Uterus (tissue), 4 donors: ENCODE data around the gene TRIM15. TPM values are rescaled to one million over a fixed set of nuclear protein-coding genes. Genes with fewer than 3 reads are reported as not detected.

ENCODE experiments used
- DNase-seq, 2 donors: peaks; one replicate each; pipeline ENCODE4 v3.0.0-alpha.2; 2019 to 2020
- H3K27ac ChIP-seq, 2 donors: fragments of 200-600 bp; sonication (generic); 1 replicate in 1 of 2; 2 replicates in 1 of 2; pipeline ENCODE4 v1.5.1; 2016 to 2018
- H3K27me3 ChIP-seq, 2 donors: fragments of 200-600 bp; sonication (generic); one replicate each; pipeline ENCODE4 v1.5.1; 2018 to 2019; ENCODE audit warnings: control low read depth in 1 of 2
- H3K36me3 ChIP-seq, 2 donors: fragments of 200-600 bp; sonication (generic); one replicate each; pipeline ENCODE4 v1.5.1; 2019; ENCODE audit warnings: control low read depth in 1 of 2
- H3K4me1 ChIP-seq, 2 donors: fragments of 200-600 bp; sonication (generic); one replicate each; pipeline ENCODE4 v1.5.1; 2018 to 2019; ENCODE audit warnings: control low read depth in 1 of 2
- H3K4me3 ChIP-seq, 2 donors: fragments of 200-600 bp; sonication (generic); 1 replicate in 1 of 2; 2 replicates in 1 of 2; pipeline ENCODE4 v1.5.1; 2018 to 2019; ENCODE audit warnings: mild to moderate bottlenecking in 1 of 2
- H3K9me3 ChIP-seq, 2 donors: fragments of 200-600 bp; sonication (generic); one replicate each; pipeline ENCODE4 v1.5.1; 2019; ENCODE audit warnings: control low read depth in 1 of 2
- POLR2A ChIP-seq, 2 donors: fragments of 450-650 bp; IDR thresholded peaks; one replicate each; pipeline ENCODE4 v1.6.1; 2016; ENCODE audit warnings: antibody characterized with exemption in 2 of 2, mild to moderate bottlenecking in 1 of 2, moderate library complexity in 1 of 2
- intact Hi-C: fragments of 100-400 bp; cut with DNase I; formaldehyde crosslinking; loops from one replicate; pipeline ENCODE4 v1.15.1; 2023; ENCODE audit warnings: low total_unique reads
- total RNA-seq, 4 donors: library from RNA; depleted of rRNA in 3 of 4; stranded (reverse); fragments of >200 nt in 3 of 4; gene quantifications; one replicate each; pipeline versions ENCODE4 v1.1.0 to v1.2.4, GENCODE V29; 2014 to 2023
- TF ChIP-seq, protein P1 (sequence below), 4 experiments: fragments of 200-600 bp in 2 of 4; fragments of 450-650 bp in 2 of 4; sonication (generic) in 2 of 4; IDR thresholded peaks; one replicate each; pipeline ENCODE4 v1.5.1; 2016 to 2019; ENCODE audit warnings: antibody characterized with exemption in 4 of 4, mild to moderate bottlenecking in 2 of 4, moderate library complexity in 1 of 4
- donor health status: DM: yes; HTN: yes; CAD: no.

Gene TRIM15
- total RNA-seq, 4 donors from 2014 or later: not detected

- DNase-seq: no peak
- H3K27me3 ChIP-seq: no peaks in the 10 kb centered on the region
- intact Hi-C loops: no loop called here
Observed at GRCh38 chr6:30152016-30152673, 11.2 kb upstream of the TRIM15 start.

GRCh38 chr6:30152910-30153610, 10.3 kb upstream of the TRIM15 start:
- Histone ChIP-seq H3K4me3 (no peak overlapping the region), H3K27me3 (no peaks in the 10 kb centered on the region), H3K4me1 (no peaks in the 10 kb centered on the region), H3K9me3 (no peaks in the 10 kb centered on the region), H3K27ac (no peak overlapping the region), H3K36me3 (no peaks in the 10 kb centered on the region)
- TF ChIP-seq, protein P1, sequence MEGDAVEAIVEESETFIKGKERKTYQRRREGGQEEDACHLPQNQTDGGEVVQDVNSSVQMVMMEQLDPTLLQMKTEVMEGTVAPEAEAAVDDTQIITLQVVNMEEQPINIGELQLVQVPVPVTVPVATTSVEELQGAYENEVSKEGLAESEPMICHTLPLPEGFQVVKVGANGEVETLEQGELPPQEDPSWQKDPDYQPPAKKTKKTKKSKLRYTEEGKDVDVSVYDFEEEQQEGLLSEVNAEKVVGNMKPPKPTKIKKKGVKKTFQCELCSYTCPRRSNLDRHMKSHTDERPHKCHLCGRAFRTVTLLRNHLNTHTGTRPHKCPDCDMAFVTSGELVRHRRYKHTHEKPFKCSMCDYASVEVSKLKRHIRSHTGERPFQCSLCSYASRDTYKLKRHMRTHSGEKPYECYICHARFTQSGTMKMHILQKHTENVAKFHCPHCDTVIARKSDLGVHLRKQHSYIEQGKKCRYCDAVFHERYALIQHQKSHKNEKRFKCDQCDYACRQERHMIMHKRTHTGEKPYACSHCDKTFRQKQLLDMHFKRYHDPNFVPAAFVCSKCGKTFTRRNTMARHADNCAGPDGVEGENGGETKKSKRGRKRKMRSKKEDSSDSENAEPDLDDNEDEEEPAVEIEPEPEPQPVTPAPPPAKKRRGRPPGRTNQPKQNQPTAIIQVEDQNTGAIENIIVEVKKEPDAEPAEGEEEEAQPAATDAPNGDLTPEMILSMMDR (IDR thresholded peaks at IDR 0.05): no peak
- no peak for TF ChIP-seq POLR2A (IDR thresholded peaks at IDR 0.05)
- no peak for DNase-seq
- intact Hi-C loops: no loop called here

More at GRCh38 chr6:30152016-30152673, 11.2 kb upstream of the TRIM15 start:
- H3K36me3 ChIP-seq: no peaks in the 10 kb centered on the region
- no peaks in the 10 kb centered on the region for H3K4me1 ChIP-seq
- H3K27ac ChIP-seq: no peak overlapping the region
- TF ChIP-seq, protein P1 (IDR thresholded peaks at IDR 0.05): no peak
- TF ChIP-seq POLR2A (IDR thresholded peaks at IDR 0.05): no peak
- no peaks in the 10 kb centered on the region for H3K9me3 ChIP-seq
- no peak overlapping the region for H3K4me3 ChIP-seq

- Histone ChIP-seq H3K27ac (no peak overlapping the region), H3K4me1 (no peaks in the 10 kb centered on the region), H3K27me3 (no peaks in the 10 kb centered on the region), H3K4me3 (no peak overlapping the region), H3K9me3 (no peaks in the 10 kb centered on the region), H3K36me3 (no peaks in the 10 kb centered on the region)
- intact Hi-C loops: no loop called here
- no peak for DNase-seq
- TF ChIP-seq, protein P1 (IDR thresholded peaks at IDR 0.05): no peak
- TF ChIP-seq POLR2A (IDR thresholded peaks at IDR 0.05): no peak
Observed at GRCh38 chr6:30154061-30154460, 9.3 kb upstream of the TRIM15 start.

DNA sequence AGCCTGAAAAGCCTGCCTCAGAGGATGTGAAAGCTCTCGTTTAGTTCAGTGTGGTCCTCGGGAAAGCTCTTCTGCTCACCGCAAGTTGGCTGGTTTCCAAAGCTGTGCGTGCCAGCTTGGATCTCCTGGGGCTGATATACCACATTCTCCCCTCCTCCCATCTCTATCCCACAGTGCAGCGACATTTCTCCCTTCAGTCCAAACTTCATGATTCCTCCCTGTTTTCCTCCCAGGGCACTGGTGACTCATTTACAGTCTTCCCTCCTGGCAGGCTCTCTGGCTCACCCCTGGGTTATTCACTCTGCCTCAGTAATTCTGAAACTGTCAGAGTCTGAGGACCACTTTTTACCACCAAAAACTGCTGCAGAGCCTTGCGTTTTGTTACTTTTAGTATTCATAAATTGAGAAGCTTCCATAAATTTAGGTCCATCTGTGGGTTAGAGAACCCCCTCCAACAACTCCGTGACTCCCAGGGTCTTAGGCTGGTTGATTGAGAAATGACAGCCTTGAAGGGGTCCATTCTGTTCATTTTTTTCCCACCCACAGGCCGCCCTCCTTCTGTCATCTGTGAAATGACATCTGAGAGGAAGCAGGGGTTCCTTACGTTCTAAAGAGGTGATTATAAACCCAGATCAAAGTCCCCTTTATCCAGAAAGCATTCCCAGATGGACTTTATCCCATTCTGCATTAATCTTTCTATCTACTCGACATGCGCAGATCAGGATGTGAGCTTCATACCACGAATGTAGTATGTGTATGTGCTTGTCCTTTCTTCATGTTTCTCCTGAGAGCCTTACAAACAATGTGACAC, 8.4 kb upstream of the TRIM15 start:
- intact Hi-C loops: no loop called here
- H3K27me3 ChIP-seq: peaks cover 0 to 2% of the 10 kb centered on the region in 2 donors
- TF ChIP-seq POLR2A (IDR thresholded peaks at IDR 0.05): no peak
- TF ChIP-seq, protein P1 (IDR thresholded peaks at IDR 0.05): no peak

More for the DNA sequence above, 8.4 kb upstream of the TRIM15 start:
- no peaks in the 10 kb centered on the region for H3K4me1 ChIP-seq
- no peak for DNase-seq
- no peak overlapping the region for H3K4me3 ChIP-seq
- no peaks in the 10 kb centered on the region for H3K36me3 ChIP-seq
- no peak overlapping the region for H3K27ac ChIP-seq
- H3K9me3 ChIP-seq: no peaks in the 10 kb centered on the region
